Left lung (tissue), 10 donors: Measurements from ENCODE around the gene AMDHD2. TPM values are rescaled to one million over a fixed set of nuclear protein-coding genes. Genes with fewer than 3 reads are reported as not detected.
A peak's percentile ranks its signal among the peaks of the same experiment; 100 is the strongest.

Experiments used
- ATAC-seq: fragments of 200-7000 bp; cut with Tn5 transposase; one replicate; pipeline ENCODE4 v1.9.1; 2020; ENCODE audit warnings: moderate library complexity
- DNase-seq, 4 donors: peaks; one replicate each; pipeline ENCODE4 v3.0.0-alpha.2; 2013 to 2020
- H3K27ac ChIP-seq, 2 donors: fragments of 200-600 bp; sonication (generic) in 1 of 2; one replicate each; pipeline versions ENCODE4 v1.5.0 to v1.8.0; 2020 to 2021
- H3K27me3 ChIP-seq, 2 donors: fragments of 200-600 bp; sonication (generic) in 1 of 2; one replicate each; pipeline versions ENCODE4 v1.5.0 to v1.8.0; 2020 to 2021
- H3K36me3 ChIP-seq, 2 donors: fragments of 200-600 bp; sonication (generic) in 1 of 2; one replicate each; pipeline versions ENCODE4 v1.5.0 to v1.8.0; 2020 to 2021
- H3K4me1 ChIP-seq, 2 donors: fragments of 200-600 bp; one replicate each; pipeline ENCODE4 v1.8.0; 2021
- H3K4me3 ChIP-seq, 2 donors: fragments of 200-600 bp; sonication (generic) in 1 of 2; one replicate each; pipeline versions ENCODE4 v1.5.0 to v1.8.0; 2020 to 2021; ENCODE audit warnings: mild to moderate bottlenecking in 1 of 2
- H3K9me3 ChIP-seq, 2 donors: fragments of 200-600 bp; sonication (generic) in 1 of 2; one replicate each; pipeline versions ENCODE4 v1.5.0 to v1.8.0; 2020 to 2021
- intact Hi-C, 2 donors: fragments of 100-400 bp; cut with DNase I; formaldehyde crosslinking; loops; one replicate each; pipeline versions ENCODE4 v1.11.2 to v1.14.2; 2022
- polyA plus RNA-seq, 6 donors: library from polyadenylated mRNA; unstranded; fragments of 120-200 nt; gene quantifications; one replicate each; pipeline ENCODE4 v1.2.1, GENCODE V29; 2013; ENCODE audit not compliant: insufficient read length in 6 of 6
- total RNA-seq, 2 donors: library from RNA; stranded (reverse); fragmentation: NEBNext Ultra II Directional; extraction: Animal tissue kit (Norgen Biotek cat#: 25700); gene quantifications; one replicate each; pipeline ENCODE4 v1.2.1, GENCODE V29; 2021
- TF ChIP-seq, protein P1 (sequence below), 2 donors: fragments of 200-600 bp; sonication (generic) in 1 of 2; IDR thresholded peaks; one replicate each; pipeline versions ENCODE4 v1.5.0 to v1.8.0; 2021; ENCODE audit warnings: antibody characterized with exemption in 2 of 2
- donor health status: DM: no; HTN: yes; CAD: no.
- donor health status: DM: no; HTN: no; CAD: no.

AMDHD2 gene
- total and polyA plus RNA-seq, 8 donors: 13.4 to 62.4 (median 17.4) TPM

DNA sequence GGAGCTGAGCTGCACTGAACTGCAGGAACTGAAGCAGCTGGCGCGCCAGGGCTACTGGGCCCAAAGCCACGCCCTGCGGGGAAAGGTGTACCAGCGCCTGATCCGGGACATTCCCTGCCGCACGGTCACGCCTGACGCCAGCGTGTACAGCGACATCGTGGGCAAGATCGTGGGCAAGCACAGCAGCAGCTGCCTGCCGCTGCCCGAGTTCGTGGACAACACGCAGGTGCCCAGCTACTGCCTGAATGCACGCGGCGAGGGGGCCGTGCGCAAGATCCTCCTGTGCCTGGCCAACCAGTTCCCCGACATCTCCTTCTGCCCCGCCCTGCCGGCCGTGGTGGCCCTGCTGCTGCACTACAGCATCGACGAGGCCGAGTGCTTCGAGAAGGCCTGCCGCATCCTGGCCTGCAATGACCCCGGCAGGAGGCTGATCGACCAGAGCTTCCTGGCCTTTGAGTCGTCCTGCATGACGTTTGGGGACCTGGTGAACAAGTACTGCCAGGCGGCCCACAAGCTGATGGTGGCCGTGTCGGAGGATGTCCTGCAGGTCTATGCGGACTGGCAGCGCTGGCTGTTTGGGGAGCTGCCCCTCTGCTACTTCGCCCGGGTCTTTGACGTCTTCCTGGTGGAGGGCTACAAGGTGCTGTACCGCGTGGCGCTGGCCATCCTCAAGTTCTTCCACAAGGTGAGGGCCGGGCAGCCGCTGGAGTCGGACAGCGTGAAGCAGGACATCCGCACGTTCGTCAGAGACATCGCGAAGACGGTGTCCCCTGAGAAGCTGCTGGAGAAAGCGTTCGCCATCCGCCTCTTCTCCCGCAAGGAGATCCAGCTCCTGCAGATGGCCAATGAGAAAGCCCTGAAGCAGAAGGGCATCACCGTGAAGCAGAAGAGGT, 23.7 kb upstream of the AMDHD2 start:
- peak in 1 of 4 donors; percentile 75 for DNase-seq
- Histone ChIP-seq H3K4me1 (peaks cover 14 to 37% of the 10 kb centered on the region in 2 donors), H3K27ac (no peak overlapping the region), H3K27me3 (no peaks in the 10 kb centered on the region), H3K9me3 (no peaks in the 10 kb centered on the region), H3K36me3 (peaks cover 0 to 50% of the 10 kb centered on the region in 2 donors), H3K4me3 (no peak overlapping the region)
- TF ChIP-seq, protein P1, sequence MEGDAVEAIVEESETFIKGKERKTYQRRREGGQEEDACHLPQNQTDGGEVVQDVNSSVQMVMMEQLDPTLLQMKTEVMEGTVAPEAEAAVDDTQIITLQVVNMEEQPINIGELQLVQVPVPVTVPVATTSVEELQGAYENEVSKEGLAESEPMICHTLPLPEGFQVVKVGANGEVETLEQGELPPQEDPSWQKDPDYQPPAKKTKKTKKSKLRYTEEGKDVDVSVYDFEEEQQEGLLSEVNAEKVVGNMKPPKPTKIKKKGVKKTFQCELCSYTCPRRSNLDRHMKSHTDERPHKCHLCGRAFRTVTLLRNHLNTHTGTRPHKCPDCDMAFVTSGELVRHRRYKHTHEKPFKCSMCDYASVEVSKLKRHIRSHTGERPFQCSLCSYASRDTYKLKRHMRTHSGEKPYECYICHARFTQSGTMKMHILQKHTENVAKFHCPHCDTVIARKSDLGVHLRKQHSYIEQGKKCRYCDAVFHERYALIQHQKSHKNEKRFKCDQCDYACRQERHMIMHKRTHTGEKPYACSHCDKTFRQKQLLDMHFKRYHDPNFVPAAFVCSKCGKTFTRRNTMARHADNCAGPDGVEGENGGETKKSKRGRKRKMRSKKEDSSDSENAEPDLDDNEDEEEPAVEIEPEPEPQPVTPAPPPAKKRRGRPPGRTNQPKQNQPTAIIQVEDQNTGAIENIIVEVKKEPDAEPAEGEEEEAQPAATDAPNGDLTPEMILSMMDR (IDR thresholded peaks at IDR 0.05): no peak
- intact Hi-C loops: no loop called here
- no peak for ATAC-seq

GRCh38 chr16:2497116-2497630, 23.0 kb upstream of the AMDHD2 start:
- Histone ChIP-seq H3K4me3 (no peak overlapping the region), H3K27ac (no peak overlapping the region), H3K36me3 (peaks cover 0 to 54% of the 10 kb centered on the region in 2 donors), H3K27me3 (no peaks in the 10 kb centered on the region), H3K9me3 (no peaks in the 10 kb centered on the region), H3K4me1 (peaks cover 14 to 44% of the 10 kb centered on the region in 2 donors)
- TF ChIP-seq, protein P1 (IDR thresholded peaks at IDR 0.05): no peak
- DNase-seq (peak in 1 of 4 donors; percentile 83), ATAC-seq (peak; percentile 42)
- intact Hi-C loops: no loop called here

GRCh38 chr16:2497695-2498484, 22.3 kb upstream of the AMDHD2 start:
- DNase-seq (peak in 2 of 4 donors; percentile 71 to 74), ATAC-seq (no peak)
- Histone ChIP-seq H3K36me3 (peaks cover 0 to 55% of the 10 kb centered on the region in 2 donors), H3K9me3 (no peaks in the 10 kb centered on the region), H3K4me3 (no peak overlapping the region), H3K27me3 (no peaks in the 10 kb centered on the region), H3K4me1 (peaks cover 14 to 51% of the 10 kb centered on the region in 2 donors), H3K27ac (no peak overlapping the region)
- TF ChIP-seq, protein P1 (IDR thresholded peaks at IDR 0.05): no peak
- intact Hi-C loops: no loop called here

DNA sequence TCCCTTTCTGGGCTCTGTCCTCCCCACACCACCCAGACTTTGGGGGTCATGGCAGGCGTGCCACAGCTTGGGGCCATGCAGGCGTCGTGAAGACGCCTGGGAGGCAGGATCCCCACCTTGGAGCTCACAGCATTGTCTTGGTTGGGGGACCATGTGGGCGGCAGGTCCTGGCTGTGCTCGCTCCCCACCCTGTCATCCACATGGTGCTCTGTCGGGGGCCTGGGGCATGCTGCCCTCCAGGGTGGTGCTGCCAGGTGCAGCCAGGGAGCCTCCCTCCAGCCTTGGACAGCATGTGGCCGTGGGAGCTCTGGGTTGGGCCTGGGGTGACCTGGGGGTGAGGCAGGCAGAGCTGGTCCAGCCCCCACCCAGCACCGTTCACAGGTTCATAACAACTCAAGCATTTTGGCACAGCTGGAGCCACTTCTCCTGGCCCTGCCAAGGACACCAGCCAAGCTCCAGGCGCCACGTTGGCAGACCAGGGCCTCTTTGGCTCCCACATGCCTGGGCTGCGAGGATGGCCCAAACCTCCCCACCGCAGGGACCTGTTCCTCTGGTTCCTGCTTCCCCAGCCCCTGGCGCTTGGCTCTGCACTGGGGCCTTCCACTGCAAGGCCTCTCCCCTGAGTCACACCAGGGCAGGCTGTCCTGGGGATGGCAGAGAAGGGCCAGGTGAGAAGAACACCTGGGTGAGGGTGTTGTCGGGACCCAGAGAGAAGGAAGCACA, 21.5 kb upstream of the AMDHD2 start:
- Histone ChIP-seq H3K36me3 (peaks cover 0 to 55% of the 10 kb centered on the region in 2 donors), H3K4me3 (no peak overlapping the region), H3K9me3 (no peaks in the 10 kb centered on the region), H3K27me3 (no peaks in the 10 kb centered on the region), H3K4me1 (peaks cover 14 to 59% of the 10 kb centered on the region in 2 donors), H3K27ac (peak overlapping the region in 1 of 2 donors; percentile 37)
- intact Hi-C loops: no loop called here
- TF ChIP-seq, protein P1 (IDR thresholded peaks at IDR 0.05): no peak
- ATAC-seq (peak; percentile 33), DNase-seq (peak in 1 of 4 donors; percentile 85)
